ENCODE results near the gene POU2AF1. TPM values are rescaled to one million over a fixed set of nuclear protein-coding genes. Genes with fewer than 3 reads are reported as not detected.

The POU2AF1 gene
- total RNA-seq, 2 donors from 2014 or later, result 2.5 to 12.4 TPM

- no peaks in the 10 kb centered on the region for H3K9me3 Mint-ChIP-seq
- H3K36me3 Mint-ChIP-seq (ENCODE audit: insufficient read depth in 2 of 2), result no peaks in the 10 kb centered on the region
- no peak overlapping the region for H3K27ac Mint-ChIP-seq
- peaks cover 11% of the 10 kb centered on the region for H3K27me3 Mint-ChIP-seq (ENCODE audit: low read depth)
- no peaks in the 10 kb centered on the region for H3K4me1 Mint-ChIP-seq (ENCODE audit: low read depth)
- no peak overlapping the region for H3K4me3 Mint-ChIP-seq
- ATAC-seq (replicated peaks in 1 of 2) (no peak), DNase-seq (no peak)
These were observed 26.8 kb downstream of the POU2AF1 start for GRCh38 chr11:111352231-111352746.

- Mint-ChIP-seq H3K9me3 (no peaks in the 10 kb centered on the region), H3K4me3 (no peak overlapping the region), H3K27me3 (ENCODE audit: low read depth) (peaks cover 11% of the 10 kb centered on the region), H3K36me3 (ENCODE audit: insufficient read depth in 2 of 2) (no peaks in the 10 kb centered on the region), H3K27ac (no peak overlapping the region), H3K4me1 (ENCODE audit: low read depth) (no peaks in the 10 kb centered on the region)
- ATAC-seq (replicated peaks in 1 of 2) (no peak), DNase-seq (no peak)
These were observed 27.6 kb downstream of the POU2AF1 start for GRCh38 chr11:111351374-111352055.

GRCh38 chr11:111350811-111351210, 28.3 kb downstream of the POU2AF1 start:
- DNase-seq (no peak), ATAC-seq (replicated peaks in 1 of 2) (no peak)
- no peaks in the 10 kb centered on the region for H3K9me3 Mint-ChIP-seq
- H3K27me3 Mint-ChIP-seq (ENCODE audit: low read depth), result peaks cover 11% of the 10 kb centered on the region
- no peak overlapping the region for H3K4me3 Mint-ChIP-seq
- H3K27ac Mint-ChIP-seq, result no peak overlapping the region
- H3K36me3 Mint-ChIP-seq (ENCODE audit: insufficient read depth in 2 of 2), result no peaks in the 10 kb centered on the region
- no peaks in the 10 kb centered on the region for H3K4me1 Mint-ChIP-seq (ENCODE audit: low read depth)

- H3K27me3 Mint-ChIP-seq (ENCODE audit: low read depth), result peaks cover 11% of the 10 kb centered on the region
- DNase-seq (no peak), ATAC-seq (replicated peaks in 1 of 2) (no peak)
- H3K4me3 Mint-ChIP-seq, result no peak overlapping the region
- H3K9me3 Mint-ChIP-seq, result no peaks in the 10 kb centered on the region
- no peaks in the 10 kb centered on the region for H3K36me3 Mint-ChIP-seq (ENCODE audit: insufficient read depth in 2 of 2)
- no peak overlapping the region for H3K27ac Mint-ChIP-seq
- H3K4me1 Mint-ChIP-seq (ENCODE audit: low read depth), result peaks cover under 1% of the 10 kb centered on the region
These were observed 29.8 kb downstream of the POU2AF1 start for GRCh38 chr11:111349191-111349695.

- no peaks in the 10 kb centered on the region for H3K9me3 Mint-ChIP-seq
- no peak for ATAC-seq (replicated peaks in 1 of 2)
- H3K27ac Mint-ChIP-seq, result no peak overlapping the region
- no peak overlapping the region for H3K4me3 Mint-ChIP-seq
- no peak for DNase-seq
- no peaks in the 10 kb centered on the region for H3K36me3 Mint-ChIP-seq (ENCODE audit: insufficient read depth in 2 of 2)
- H3K4me1 Mint-ChIP-seq (ENCODE audit: low read depth), result peaks cover 5% of the 10 kb centered on the region
- peaks cover 11% of the 10 kb centered on the region for H3K27me3 Mint-ChIP-seq (ENCODE audit: low read depth)
These were observed 30.9 kb downstream of the POU2AF1 start for GRCh38 chr11:111348147-111348546.

- Mint-ChIP-seq H3K36me3 (ENCODE audit: insufficient read depth in 2 of 2) (no peaks in the 10 kb centered on the region), H3K4me1 (ENCODE audit: low read depth) (peaks cover 5% of the 10 kb centered on the region), H3K27me3 (ENCODE audit: low read depth) (peaks cover 11% of the 10 kb centered on the region), H3K9me3 (no peaks in the 10 kb centered on the region), H3K4me3 (no peak overlapping the region), H3K27ac (no peak overlapping the region)
- no peak for ATAC-seq (replicated peaks in 1 of 2)
- DNase-seq, result no peak
These were observed 31.4 kb downstream of the POU2AF1 start for GRCh38 chr11:111347723-111348115.

GRCh38 chr11:111347002-111347722, 31.9 kb downstream of the POU2AF1 start:
- H3K4me3 Mint-ChIP-seq, result no peak overlapping the region
- ATAC-seq (replicated peaks in 1 of 2), result no peak
- H3K4me1 Mint-ChIP-seq (ENCODE audit: low read depth), result peaks cover 5% of the 10 kb centered on the region
- DNase-seq, result no peak
- no peaks in the 10 kb centered on the region for H3K9me3 Mint-ChIP-seq
- H3K27me3 Mint-ChIP-seq (ENCODE audit: low read depth), result peaks cover 11% of the 10 kb centered on the region
- no peak overlapping the region for H3K27ac Mint-ChIP-seq
- no peaks in the 10 kb centered on the region for H3K36me3 Mint-ChIP-seq (ENCODE audit: insufficient read depth in 2 of 2)

GRCh38 chr11:111344032-111344431, 35.0 kb downstream of the POU2AF1 start:
- H3K36me3 Mint-ChIP-seq (ENCODE audit: insufficient read depth in 2 of 2), result peaks cover 4 to 9% of the 10 kb centered on the region in 2 donors
- no peaks in the 10 kb centered on the region for H3K27me3 Mint-ChIP-seq (ENCODE audit: low read depth)
- H3K4me1 Mint-ChIP-seq (ENCODE audit: low read depth), result peaks cover 5% of the 10 kb centered on the region
- DNase-seq (no peak), ATAC-seq (replicated peaks in 1 of 2) (no peak)
- peaks cover 3% of the 10 kb centered on the region in 2 donors for H3K9me3 Mint-ChIP-seq
- no peak overlapping the region for H3K27ac Mint-ChIP-seq
- H3K4me3 Mint-ChIP-seq, result no peak overlapping the region

- Mint-ChIP-seq H3K27ac (no peak overlapping the region), H3K4me3 (no peak overlapping the region), H3K4me1 (ENCODE audit: low read depth) (peaks cover 5% of the 10 kb centered on the region), H3K27me3 (ENCODE audit: low read depth) (no peaks in the 10 kb centered on the region), H3K9me3 (peaks cover 3 to 5% of the 10 kb centered on the region in 2 donors), H3K36me3 (ENCODE audit: insufficient read depth in 2 of 2) (peaks cover 5 to 9% of the 10 kb centered on the region in 2 donors)
- DNase-seq (no peak), ATAC-seq (replicated peaks in 1 of 2) (no peak)
These were observed 36.7 kb downstream of the POU2AF1 start for GRCh38 chr11:111342329-111342728.

GRCh38 chr11:111339758-111340388, 39.2 kb downstream of the POU2AF1 start:
- H3K4me1 Mint-ChIP-seq (ENCODE audit: low read depth), result peaks cover 5% of the 10 kb centered on the region
- peaks cover 6% of the 10 kb centered on the region for H3K27me3 Mint-ChIP-seq (ENCODE audit: low read depth)
- ATAC-seq (replicated peaks in 1 of 2) (no peak), DNase-seq (no peak)
- no peak overlapping the region for H3K4me3 Mint-ChIP-seq
- H3K9me3 Mint-ChIP-seq, result peaks cover 3 to 5% of the 10 kb centered on the region in 2 donors
- peaks cover 5 to 9% of the 10 kb centered on the region in 2 donors for H3K36me3 Mint-ChIP-seq (ENCODE audit: insufficient read depth in 2 of 2)
- H3K27ac Mint-ChIP-seq, result no peak overlapping the region

GRCh38 chr11:111336582-111337256, 42.4 kb downstream of the POU2AF1 start:
- peaks cover 6% of the 10 kb centered on the region for H3K27me3 Mint-ChIP-seq (ENCODE audit: low read depth)
- ATAC-seq (replicated peaks in 1 of 2), result no peak
- H3K27ac Mint-ChIP-seq, result no peak overlapping the region
- H3K4me1 Mint-ChIP-seq (ENCODE audit: low read depth), result no peaks in the 10 kb centered on the region
- peaks cover 5 to 9% of the 10 kb centered on the region in 2 donors for H3K36me3 Mint-ChIP-seq (ENCODE audit: insufficient read depth in 2 of 2)
- no peak overlapping the region for H3K4me3 Mint-ChIP-seq
- no peak for DNase-seq
- peaks cover 3 to 5% of the 10 kb centered on the region in 2 donors for H3K9me3 Mint-ChIP-seq

GRCh38 chr11:111336062-111336461, 43.0 kb downstream of the POU2AF1 start:
- ATAC-seq (replicated peaks in 1 of 2), result no peak
- Mint-ChIP-seq H3K4me1 (ENCODE audit: low read depth) (no peaks in the 10 kb centered on the region), H3K9me3 (peaks cover 3 to 5% of the 10 kb centered on the region in 2 donors), H3K27me3 (ENCODE audit: low read depth) (peaks cover 6% of the 10 kb centered on the region), H3K36me3 (ENCODE audit: insufficient read depth in 2 of 2) (peaks cover 5 to 9% of the 10 kb centered on the region in 2 donors), H3K4me3 (no peak overlapping the region), H3K27ac (no peak overlapping the region)
- DNase-seq, result no peak

Data from activated T-cell treated with anti-CD3 and anti-CD28 coated beads, Interleukin-2, amount 50 U/mL, for 72 hours (primary cell).